Upper lobe of right lung (tissue), 1 donor: Measurements from ENCODE around the gene SPINK9. TPM values are rescaled to one million over a fixed set of nuclear protein-coding genes. Genes with fewer than 3 reads are reported as not detected.

Experiments used
- ATAC-seq: fragments of 200-7000 bp; cut with Tn5 transposase; one replicate; pipeline ENCODE4 v1.9.1; 2020; ENCODE audit warnings: mild to moderate bottlenecking, moderate library complexity
- DNase-seq: peaks from one replicate; pipeline ENCODE4 v3.0.0-alpha.2; 2020
- H3K27ac ChIP-seq: fragments of 200-600 bp; one replicate; pipeline ENCODE4 v1.8.0; 2022
- H3K27me3 ChIP-seq: fragments of 200-600 bp; one replicate; pipeline ENCODE4 v1.8.0; 2022; ENCODE audit warnings: mild to moderate bottlenecking
- H3K36me3 ChIP-seq: fragments of 200-600 bp; one replicate; pipeline ENCODE4 v1.8.0; 2022
- H3K4me1 ChIP-seq: fragments of 200-600 bp; one replicate; pipeline ENCODE4 v1.8.0; 2022
- H3K4me3 ChIP-seq: fragments of 200-600 bp; one replicate; pipeline ENCODE4 v1.8.0; 2022; ENCODE audit warnings: mild to moderate bottlenecking
- H3K9me3 ChIP-seq: fragments of 200-600 bp; one replicate; pipeline ENCODE4 v1.8.0; 2022
- CTCF ChIP-seq: fragments of 200-600 bp; IDR thresholded peaks from one replicate; pipeline ENCODE4 v1.8.0; 2022; ENCODE audit warnings: antibody characterized with exemption
- intact Hi-C: fragments of 100-400 bp; cut with DNase I; formaldehyde crosslinking; loops from one replicate; pipeline ENCODE4 v1.11.0; 2022
- long read RNA-seq: library from polyadenylated mRNA; unstranded; transcript quantifications from one replicate; pipeline ENCODE4 v2.0.0, GENCODE V29; 2021
- total RNA-seq: library from RNA; stranded (reverse); fragmentation: NEBNext Ultra II Directional; extraction: Animal tissue kit (Norgen Biotek cat#: 25700); gene quantifications from one replicate; pipeline ENCODE4 v1.2.1, GENCODE V29; 2021
- donor health status: DM: no; HTN: yes; CAD: no; lungs with severe emphysema.

The SPINK9 gene
- not detected for total RNA-seq
- long read RNA-seq, partial matches to known transcripts = 0 of 2 reads
- long read RNA-seq, other reads (novel, unspliced or antisense) = 2 of 2 reads

- intact Hi-C loops = no loop called here
- no peaks in the 10 kb centered on the region for H3K9me3 ChIP-seq
- H3K27me3 ChIP-seq = no peaks in the 10 kb centered on the region
- TF ChIP-seq CTCF = no peak
- H3K36me3 ChIP-seq = no peaks in the 10 kb centered on the region
- no peak within 1 kb of the TSS for H3K27ac ChIP-seq
- ATAC-seq = no peak
- no peak for DNase-seq
- H3K4me1 ChIP-seq = no peaks in the 10 kb centered on the region
- H3K4me3 ChIP-seq = no peak within 1 kb of the TSS
Measured at GRCh38 chr5:148335259-148335658, at the start of gene SPINK9. Gene SPINK9 (plus strand): TSS chr5:148335559. CDS start chr5:148335614, 55 bp downstream.

- DNase-seq (no peak), ATAC-seq (peak; percentile 57)
- no peaks in the 10 kb centered on the region for H3K4me1 ChIP-seq
- H3K36me3 ChIP-seq = no peaks in the 10 kb centered on the region
- no peak overlapping the region for H3K27ac ChIP-seq
- no peaks in the 10 kb centered on the region for H3K27me3 ChIP-seq
- no peaks in the 10 kb centered on the region for H3K9me3 ChIP-seq
- no peak overlapping the region for H3K4me3 ChIP-seq
- peak; percentile 40 for TF ChIP-seq CTCF
- intact Hi-C loops = no loop called here
Measured at GRCh38 chr5:148290271-148291195, 44.8 kb upstream of the SPINK9 start.

- intact Hi-C loops = no loop called here
- no peaks in the 10 kb centered on the region for H3K4me1 ChIP-seq
- ATAC-seq = no peak
- no peak for TF ChIP-seq CTCF
- no peak for DNase-seq
- H3K4me3 ChIP-seq = no peak overlapping the region
- H3K27ac ChIP-seq = no peak overlapping the region
- no peaks in the 10 kb centered on the region for H3K27me3 ChIP-seq
- no peaks in the 10 kb centered on the region for H3K9me3 ChIP-seq
- H3K36me3 ChIP-seq = no peaks in the 10 kb centered on the region
Measured at GRCh38 chr5:148297731-148298130, 37.6 kb upstream of the SPINK9 start.

- DNase-seq (no peak), ATAC-seq (no peak)
- Histone ChIP-seq H3K9me3 (no peaks in the 10 kb centered on the region), H3K4me1 (no peaks in the 10 kb centered on the region), H3K27ac (no peak overlapping the region), H3K36me3 (no peaks in the 10 kb centered on the region), H3K4me3 (no peak overlapping the region), H3K27me3 (no peaks in the 10 kb centered on the region)
- TF ChIP-seq CTCF = no peak
- intact Hi-C loops = no loop called here
Measured at GRCh38 chr5:148306446-148306845, 28.9 kb upstream of the SPINK9 start.

- ATAC-seq (no peak), DNase-seq (no peak)
- H3K27ac ChIP-seq = no peak overlapping the region
- intact Hi-C loops = no loop called here
- no peaks in the 10 kb centered on the region for H3K27me3 ChIP-seq
- no peak overlapping the region for H3K4me3 ChIP-seq
- no peak for TF ChIP-seq CTCF
- H3K36me3 ChIP-seq = no peaks in the 10 kb centered on the region
- no peaks in the 10 kb centered on the region for H3K9me3 ChIP-seq
- H3K4me1 ChIP-seq = no peaks in the 10 kb centered on the region
Measured at GRCh38 chr5:148309019-148309418, 26.3 kb upstream of the SPINK9 start.
